ES-I3 (cell line): ENCODE measurements around the gene CCNE1.
A peak's percentile ranks its signal among the peaks of the same experiment; 100 is the strongest.

Experiments used
- H3K36me3 ChIP-seq: 2 replicates; pipeline ENCODE4 v1.6.1; 2013; ENCODE audit warnings: mild to moderate bottlenecking, low read length, control low read depth, moderate library complexity; ENCODE audit not compliant: insufficient read depth
- H3K4me1 ChIP-seq: 2 replicates; pipeline ENCODE4 v1.6.1; 2013; ENCODE audit warnings: mild to moderate bottlenecking, control low read depth, low read length; ENCODE audit not compliant: insufficient read depth
- H3K9ac ChIP-seq: 2 replicates; pipeline ENCODE4 v1.6.1; 2013; ENCODE audit warnings: low read depth, mild to moderate bottlenecking, low read length, moderate library complexity
- H3K9me3 ChIP-seq: 2 replicates; pipeline ENCODE4 v1.6.1; 2013; ENCODE audit warnings: mild to moderate bottlenecking, low read length, moderate library complexity; ENCODE audit not compliant: control insufficient read depth, insufficient read depth

CCNE1 gene

GRCh38 chr19:29855741-29856500 lies 44.1 kb downstream of the CCNE1 start:
- no peak overlapping the region for H3K9ac ChIP-seq
- no peaks in the 10 kb centered on the region for H3K9me3 ChIP-seq
- H3K4me1 ChIP-seq: no peaks in the 10 kb centered on the region
- no peaks in the 10 kb centered on the region for H3K36me3 ChIP-seq

GRCh38 chr19:29858000-29858596 lies 46.3 kb downstream of the CCNE1 start:
- H3K9me3 ChIP-seq: no peaks in the 10 kb centered on the region
- H3K36me3 ChIP-seq: no peaks in the 10 kb centered on the region
- no peak overlapping the region for H3K9ac ChIP-seq
- no peaks in the 10 kb centered on the region for H3K4me1 ChIP-seq

GRCh38 chr19:29858621-29859020 lies 46.8 kb downstream of the CCNE1 start:
- no peaks in the 10 kb centered on the region for H3K4me1 ChIP-seq
- no peaks in the 10 kb centered on the region for H3K36me3 ChIP-seq
- no peak overlapping the region for H3K9ac ChIP-seq
- no peaks in the 10 kb centered on the region for H3K9me3 ChIP-seq

GRCh38 chr19:29860492-29860891 lies 48.7 kb downstream of the CCNE1 start:
- Histone ChIP-seq H3K36me3 (no peaks in the 10 kb centered on the region), H3K9me3 (no peaks in the 10 kb centered on the region), H3K9ac (no peak overlapping the region), H3K4me1 (no peaks in the 10 kb centered on the region)

- H3K36me3 ChIP-seq: no peaks in the 10 kb centered on the region
- H3K4me1 ChIP-seq: no peaks in the 10 kb centered on the region
- no peaks in the 10 kb centered on the region for H3K9me3 ChIP-seq
- H3K9ac ChIP-seq: no peak overlapping the region
These were observed 49.8 kb downstream of the CCNE1 start for GRCh38 chr19:29861574-29861973.

- H3K36me3 ChIP-seq: no peaks in the 10 kb centered on the region
- H3K9me3 ChIP-seq: no peaks in the 10 kb centered on the region; the same call in 1 of the 2 replicates
- no peak overlapping the region for H3K9ac ChIP-seq
- H3K4me1 ChIP-seq: no peaks in the 10 kb centered on the region
These were observed 54.2 kb downstream of the CCNE1 start for GRCh38 chr19:29866011-29866410.

GRCh38 chr19:29867984-29868383 lies 56.2 kb downstream of the CCNE1 start:
- Histone ChIP-seq H3K4me1 (no peaks in the 10 kb centered on the region), H3K9me3 (no peaks in the 10 kb centered on the region; the same call in 1 of the 2 replicates), H3K9ac (no peak overlapping the region), H3K36me3 (no peaks in the 10 kb centered on the region)

GRCh38 chr19:29871143-29871542 lies 59.4 kb downstream of the CCNE1 start:
- no peaks in the 10 kb centered on the region; the same call in 1 of the 2 replicates for H3K9me3 ChIP-seq
- no peaks in the 10 kb centered on the region for H3K36me3 ChIP-seq
- H3K9ac ChIP-seq: no peak overlapping the region
- no peaks in the 10 kb centered on the region for H3K4me1 ChIP-seq

- Histone ChIP-seq H3K4me1 (no peaks in the 10 kb centered on the region), H3K36me3 (no peaks in the 10 kb centered on the region), H3K9ac (peak overlapping the region; percentile 66; the same call in 1 of the 2 replicates), H3K9me3 (no peaks in the 10 kb centered on the region; the same call in 1 of the 2 replicates)
These were observed 60.5 kb downstream of the CCNE1 start for GRCh38 chr19:29872224-29872731.

- peak overlapping the region; percentile 66 for H3K9ac ChIP-seq
- H3K36me3 ChIP-seq: no peaks in the 10 kb centered on the region
- no peaks in the 10 kb centered on the region for H3K4me1 ChIP-seq
These were observed 61.4 kb downstream of the CCNE1 start for GRCh38 chr19:29873024-29873800.

More at GRCh38 chr19:29873024-29873800, 61.4 kb downstream of the CCNE1 start:
- H3K9me3 ChIP-seq: no peaks in the 10 kb centered on the region
